Coronary artery (tissue), 2 donors: Measurements from ENCODE around the gene PPP3CA.

Source experiments
- DNase-seq: peaks from one replicate; pipeline ENCODE4 v3.0.0-alpha.2; 2017; ENCODE audit warnings: low spot score
- H3K27ac ChIP-seq, 2 donors: fragments of 200-600 bp; sonication (generic); one replicate each; pipeline ENCODE4 v1.5.1; 2016 to 2019
- H3K4me3 ChIP-seq: fragments of 200-600 bp; sonication (generic); 2 replicates; pipeline ENCODE4 v1.5.1; 2016; ENCODE audit warnings: mild to moderate bottlenecking, moderate library complexity
- TF ChIP-seq, protein P1 (sequence below): fragments of 200-600 bp; sonication (generic); IDR thresholded peaks from one replicate; pipeline ENCODE4 v1.5.1; 2019; ENCODE audit warnings: antibody characterized with exemption

PPP3CA gene

DNA sequence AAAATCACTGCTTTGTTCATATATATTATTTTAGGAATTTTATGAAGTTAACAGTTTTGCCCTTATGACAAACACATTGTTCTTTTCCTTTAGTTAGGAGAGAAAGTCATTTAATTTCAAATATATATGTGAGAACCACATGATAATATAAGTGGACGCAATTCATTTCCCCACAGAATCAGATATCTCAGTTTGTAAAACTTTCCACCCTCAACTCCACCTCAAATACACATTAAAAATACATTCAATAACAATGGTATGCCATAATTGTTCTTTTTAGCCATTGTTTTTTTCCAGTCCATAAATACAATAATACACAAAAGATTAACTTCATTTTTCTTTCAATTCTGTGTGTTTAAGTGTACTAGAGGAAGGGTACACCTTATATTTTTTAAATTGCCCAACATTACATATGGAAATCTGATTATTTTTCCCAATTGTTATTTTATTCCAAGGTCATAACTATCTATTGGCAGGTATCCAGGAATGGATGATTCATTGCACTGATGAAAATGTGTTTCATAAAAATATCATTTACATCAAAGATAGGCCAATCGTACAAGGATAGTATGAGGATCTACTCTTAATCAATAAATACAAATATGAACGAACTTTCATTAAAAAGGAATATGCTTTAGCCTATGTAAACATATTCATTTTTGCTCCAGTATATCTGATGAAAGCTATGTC is 125.0 kb downstream of the PPP3CA start:
- TF ChIP-seq, protein P1, sequence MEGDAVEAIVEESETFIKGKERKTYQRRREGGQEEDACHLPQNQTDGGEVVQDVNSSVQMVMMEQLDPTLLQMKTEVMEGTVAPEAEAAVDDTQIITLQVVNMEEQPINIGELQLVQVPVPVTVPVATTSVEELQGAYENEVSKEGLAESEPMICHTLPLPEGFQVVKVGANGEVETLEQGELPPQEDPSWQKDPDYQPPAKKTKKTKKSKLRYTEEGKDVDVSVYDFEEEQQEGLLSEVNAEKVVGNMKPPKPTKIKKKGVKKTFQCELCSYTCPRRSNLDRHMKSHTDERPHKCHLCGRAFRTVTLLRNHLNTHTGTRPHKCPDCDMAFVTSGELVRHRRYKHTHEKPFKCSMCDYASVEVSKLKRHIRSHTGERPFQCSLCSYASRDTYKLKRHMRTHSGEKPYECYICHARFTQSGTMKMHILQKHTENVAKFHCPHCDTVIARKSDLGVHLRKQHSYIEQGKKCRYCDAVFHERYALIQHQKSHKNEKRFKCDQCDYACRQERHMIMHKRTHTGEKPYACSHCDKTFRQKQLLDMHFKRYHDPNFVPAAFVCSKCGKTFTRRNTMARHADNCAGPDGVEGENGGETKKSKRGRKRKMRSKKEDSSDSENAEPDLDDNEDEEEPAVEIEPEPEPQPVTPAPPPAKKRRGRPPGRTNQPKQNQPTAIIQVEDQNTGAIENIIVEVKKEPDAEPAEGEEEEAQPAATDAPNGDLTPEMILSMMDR = no peak
- H3K4me3 ChIP-seq = no peak overlapping the region
- DNase-seq = no peak
- H3K27ac ChIP-seq = no peak overlapping the region

DNA sequence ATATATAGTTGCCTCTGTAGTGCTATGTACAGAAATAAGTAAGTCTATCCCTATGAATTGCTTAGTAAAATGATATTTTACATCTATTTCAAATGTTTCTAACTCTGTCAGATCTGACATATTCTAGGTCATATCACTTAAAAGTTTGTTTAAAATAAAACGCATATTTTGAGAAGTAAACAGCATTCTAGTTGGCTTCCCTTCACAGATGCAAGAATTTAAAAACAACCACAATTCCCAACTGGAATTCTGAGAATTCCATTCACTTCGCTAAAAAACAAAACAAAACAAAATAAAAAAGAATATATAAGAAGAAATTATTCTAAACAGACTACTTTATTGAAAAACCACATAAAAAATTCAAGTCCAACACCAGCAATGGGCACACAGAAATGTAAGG is 126.0 kb downstream of the PPP3CA start:
- TF ChIP-seq, protein P1 = no peak
- no peak for DNase-seq
- Histone ChIP-seq H3K27ac (no peak overlapping the region), H3K4me3 (no peak overlapping the region)

DNA sequence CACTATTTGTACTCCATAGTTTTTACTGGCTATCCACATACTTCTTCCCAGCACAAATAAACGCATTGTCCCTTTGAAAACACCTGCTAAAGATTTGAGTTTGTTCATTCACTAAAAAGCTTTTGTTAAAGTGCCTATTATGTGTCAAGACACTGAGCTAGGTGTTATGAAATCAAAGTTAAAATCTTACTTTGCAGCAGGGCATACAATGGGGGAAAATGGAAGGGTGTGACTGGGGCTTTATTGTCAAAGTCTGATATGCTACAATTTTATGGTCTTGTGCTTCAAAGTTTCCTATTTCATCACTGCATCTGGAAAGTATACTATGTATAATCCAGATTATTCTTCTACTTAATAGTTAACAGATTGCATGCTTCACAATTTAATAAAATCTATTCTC is 128.4 kb downstream of the PPP3CA start:
- H3K4me3 ChIP-seq = no peak overlapping the region
- no peak overlapping the region for H3K27ac ChIP-seq
- DNase-seq = no peak
- TF ChIP-seq, protein P1 = no peak

DNA sequence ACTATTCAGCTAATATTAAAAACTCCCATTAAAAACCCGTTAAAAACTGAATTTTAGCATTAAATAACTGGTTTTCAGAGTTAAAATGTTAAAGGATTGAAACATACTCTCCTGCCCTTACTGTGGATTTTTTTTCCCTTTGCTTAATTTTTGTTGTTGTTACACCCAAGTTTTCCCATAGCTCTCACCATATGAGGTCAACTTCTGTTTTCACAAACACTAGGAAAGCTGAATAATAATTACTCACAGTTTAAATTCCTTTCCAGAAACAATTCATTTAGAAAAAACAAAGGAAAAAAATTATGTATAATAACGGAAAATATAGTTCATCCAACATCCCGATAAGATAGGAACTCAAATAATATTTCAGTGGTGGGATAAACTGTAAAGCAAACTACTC is 129.0 kb downstream of the PPP3CA start:
- TF ChIP-seq, protein P1 = no peak
- Histone ChIP-seq H3K27ac (no peak overlapping the region), H3K4me3 (no peak overlapping the region)
- DNase-seq = no peak

DNA sequence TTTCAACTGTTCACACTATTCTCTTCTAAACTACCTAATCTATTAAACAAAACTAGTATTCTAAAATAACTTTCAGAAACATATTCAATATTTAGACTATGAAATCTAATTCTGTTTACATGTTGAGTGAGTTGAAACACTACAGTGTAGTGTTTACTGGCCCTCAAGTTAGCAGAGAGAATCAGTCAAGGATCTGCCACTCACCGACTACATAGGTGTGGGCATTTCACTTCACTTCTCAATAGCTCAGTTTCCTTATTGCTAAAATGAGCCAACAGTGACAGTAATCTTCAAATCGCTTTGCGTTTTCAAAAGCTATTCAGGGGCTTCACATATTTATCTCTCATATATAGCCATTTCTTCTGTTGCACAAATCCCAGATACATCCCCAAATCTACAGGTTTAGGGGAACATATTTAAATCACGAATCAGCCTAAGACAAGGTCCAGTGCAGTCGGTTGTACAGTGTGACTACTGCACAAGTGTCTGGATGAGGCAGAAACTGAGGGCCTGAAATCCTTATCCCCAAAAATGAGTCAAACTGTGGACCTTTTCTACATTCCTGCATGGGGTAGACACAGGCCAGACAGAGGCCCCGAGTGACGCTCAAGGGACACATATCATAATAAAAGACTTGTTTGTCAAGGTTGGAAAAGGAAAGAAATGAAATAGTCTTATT is 129.8 kb downstream of the PPP3CA start:
- H3K27ac ChIP-seq = no peak overlapping the region
- no peak overlapping the region for H3K4me3 ChIP-seq
- no peak for DNase-seq
- TF ChIP-seq, protein P1 = no peak

DNA sequence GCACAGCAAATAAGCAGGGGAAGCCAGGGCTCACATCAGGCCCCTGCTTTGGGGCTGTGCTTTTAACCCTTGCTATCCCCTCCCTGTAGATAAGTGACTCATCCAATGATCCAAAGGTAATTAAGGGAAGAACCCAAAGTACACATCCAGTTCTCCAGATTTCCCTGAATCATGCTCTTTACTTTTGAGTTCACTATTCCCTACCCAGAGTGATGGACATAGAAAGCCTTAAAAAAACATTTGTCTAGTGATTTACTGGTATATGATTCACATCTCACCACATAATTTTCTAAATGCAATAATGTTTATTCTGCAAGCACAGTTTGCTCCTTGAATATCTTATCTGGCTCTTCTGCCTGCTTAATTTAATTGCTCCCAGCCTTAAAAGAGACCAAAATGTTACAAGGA is 136.2 kb downstream of the PPP3CA start:
- TF ChIP-seq, protein P1 = no peak
- no peak for DNase-seq
- Histone ChIP-seq H3K27ac (no peak overlapping the region), H3K4me3 (no peak overlapping the region)

DNA sequence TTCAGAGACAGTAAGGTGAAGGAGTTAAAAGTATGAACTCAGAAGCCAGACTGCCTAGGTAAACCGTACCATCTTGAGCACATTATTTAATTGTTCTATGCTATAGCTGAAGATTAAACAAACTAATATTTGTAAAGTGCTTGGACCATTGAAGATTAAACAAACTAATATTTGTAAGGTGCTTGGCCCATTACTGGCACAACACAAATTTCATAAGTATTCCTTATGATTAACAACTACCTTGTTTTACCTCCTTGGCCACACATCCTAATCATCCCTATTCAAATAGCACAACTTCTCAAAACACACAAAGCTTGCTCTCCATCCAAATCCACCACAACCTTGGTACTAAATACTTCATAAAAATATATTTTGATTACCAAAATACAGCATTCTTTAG is 137.0 kb downstream of the PPP3CA start:
- Histone ChIP-seq H3K4me3 (no peak overlapping the region), H3K27ac (no peak overlapping the region)
- TF ChIP-seq, protein P1 = no peak
- no peak for DNase-seq
